Loucy (cell line): ENCODE measurements around the gene SNX8.

ENCODE experiments used
- EZH2phosphoT487 ChIP-seq: fragments of 200-600 bp; IDR thresholded peaks from 2 replicates; pipeline ENCODE4 v1.6.1; 2018; ENCODE audit warnings: antibody characterized with exemption, mild to moderate bottlenecking, moderate library complexity, borderline replicate concordance
- TF ChIP-seq, protein P1 (sequence below): fragments of 200-600 bp; sonication (generic); conservative IDR thresholded peaks from 2 replicates; pipeline ENCODE4 v1.5.1; 2014; ENCODE audit warnings: mild to moderate bottlenecking, antibody characterized with exemption, low read length

DNA sequence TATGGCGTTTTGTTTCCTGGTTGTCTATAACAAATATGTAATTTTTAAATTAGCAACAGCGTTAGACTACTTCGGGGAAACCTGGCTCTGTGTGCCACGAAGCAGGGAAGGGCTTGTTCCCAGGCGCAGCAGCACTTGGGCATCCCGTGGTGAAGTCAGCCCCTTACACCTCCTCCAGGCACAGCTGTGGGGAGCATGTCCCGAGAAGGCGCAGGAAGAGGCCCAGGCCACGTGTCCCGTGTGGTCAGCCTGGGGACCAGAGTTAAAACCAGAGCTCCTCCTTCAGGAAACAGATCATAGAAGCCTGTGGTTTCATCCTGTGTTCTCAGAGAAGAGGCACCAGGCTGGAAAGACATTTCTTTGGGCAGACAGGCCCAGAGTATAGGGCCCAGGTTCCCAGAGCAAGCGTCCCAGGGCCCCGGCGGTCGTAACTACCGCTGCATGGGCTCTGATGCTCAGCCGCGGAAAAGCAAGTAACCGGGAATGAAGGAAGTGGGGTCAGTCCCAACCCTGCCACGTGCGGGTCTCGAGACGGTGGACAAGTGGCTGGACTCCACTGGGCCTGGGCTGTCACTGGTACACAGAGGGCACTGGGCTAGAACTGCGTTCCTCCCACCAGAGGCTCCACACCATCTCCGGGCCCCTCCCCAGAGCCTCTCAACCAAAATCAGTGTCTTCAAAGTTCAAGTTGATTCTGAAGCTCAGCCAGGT, 65.1 kb downstream of the SNX8 start:
- TF ChIP-seq, protein P1, sequence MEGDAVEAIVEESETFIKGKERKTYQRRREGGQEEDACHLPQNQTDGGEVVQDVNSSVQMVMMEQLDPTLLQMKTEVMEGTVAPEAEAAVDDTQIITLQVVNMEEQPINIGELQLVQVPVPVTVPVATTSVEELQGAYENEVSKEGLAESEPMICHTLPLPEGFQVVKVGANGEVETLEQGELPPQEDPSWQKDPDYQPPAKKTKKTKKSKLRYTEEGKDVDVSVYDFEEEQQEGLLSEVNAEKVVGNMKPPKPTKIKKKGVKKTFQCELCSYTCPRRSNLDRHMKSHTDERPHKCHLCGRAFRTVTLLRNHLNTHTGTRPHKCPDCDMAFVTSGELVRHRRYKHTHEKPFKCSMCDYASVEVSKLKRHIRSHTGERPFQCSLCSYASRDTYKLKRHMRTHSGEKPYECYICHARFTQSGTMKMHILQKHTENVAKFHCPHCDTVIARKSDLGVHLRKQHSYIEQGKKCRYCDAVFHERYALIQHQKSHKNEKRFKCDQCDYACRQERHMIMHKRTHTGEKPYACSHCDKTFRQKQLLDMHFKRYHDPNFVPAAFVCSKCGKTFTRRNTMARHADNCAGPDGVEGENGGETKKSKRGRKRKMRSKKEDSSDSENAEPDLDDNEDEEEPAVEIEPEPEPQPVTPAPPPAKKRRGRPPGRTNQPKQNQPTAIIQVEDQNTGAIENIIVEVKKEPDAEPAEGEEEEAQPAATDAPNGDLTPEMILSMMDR = 0 out of 2 replicates have a peak, but pooled peaks have one; percentile 16
- no peak for TF ChIP-seq EZH2phosphoT487
